HepG2 (cell line): ENCODE data around the gene TPX2. TPM values are rescaled to one million over a fixed set of nuclear protein-coding genes. Genes with fewer than 3 reads are reported as not detected.

Source experiments
- E2F2 ChIP-seq: sonication (generic); formaldehyde crosslinking; IDR thresholded peaks from 2 replicates; pipeline ENCODE4 v1.4.0; 2020; ENCODE audit warnings: missing genetic modification reagents, borderline replicate concordance
- HOXA5 ChIP-seq: sonication (generic); formaldehyde crosslinking; IDR thresholded peaks from 2 replicates; pipeline ENCODE4 v1.4.0; 2020; ENCODE audit warnings: missing genetic modification reagents
- KLF12 ChIP-seq: sonication (generic); formaldehyde crosslinking; IDR thresholded peaks from 2 replicates; pipeline ENCODE4 v1.4.0; 2020; ENCODE audit warnings: missing genetic modification reagents, borderline replicate concordance
- LCORL ChIP-seq, 2 experiments: fragments of 450-650 bp in 1 of 2; sonication (generic) in 1 of 2; formaldehyde crosslinking in 1 of 2; IDR thresholded peaks; 2 replicates each; pipeline versions ENCODE4 v1.5.0 to v1.6.1; 2017 to 2020; ENCODE audit warnings: antibody characterized with exemption in 1 of 2, missing genetic modification reagents in 1 of 2
- MED13 ChIP-seq: sonication (generic); formaldehyde crosslinking; IDR thresholded peaks from 2 replicates; pipeline ENCODE4 v1.5.0; 2020; ENCODE audit warnings: missing genetic modification reagents
- PCBP2 ChIP-seq: fragments of 200-400 bp; formaldehyde crosslinking; optimal IDR thresholded peaks from 2 replicates; pipeline ENCODE3; 2018; ENCODE audit warnings: low read length, low read depth; ENCODE audit not compliant: poor library complexity, severe bottlenecking
- STAT5B ChIP-seq: sonication (generic); formaldehyde crosslinking; IDR thresholded peaks from 2 replicates; pipeline ENCODE4 v1.4.0; 2020; ENCODE audit warnings: missing genetic modification reagents
- TCF7 ChIP-seq: sonication (generic); IDR thresholded peaks from 2 replicates; pipeline ENCODE4 v1.6.1; 2016; ENCODE audit warnings: antibody characterized with exemption, low read depth
- ZBTB14 ChIP-seq: sonication (generic); formaldehyde crosslinking; IDR thresholded peaks from 2 replicates; pipeline ENCODE4 v1.4.0; 2020; ENCODE audit warnings: missing genetic modification reagents
- ZBTB44 ChIP-seq: sonication (generic); formaldehyde crosslinking; IDR thresholded peaks from 2 replicates; pipeline ENCODE4 v1.4.0; 2020; ENCODE audit warnings: missing genetic modification reagents
- ZBTB7A ChIP-seq: sonication (generic); formaldehyde crosslinking; IDR thresholded peaks from 2 replicates; pipeline ENCODE4 v1.8.0; 2022; ENCODE audit warnings: mild to moderate bottlenecking, missing genetic modification reagents
- ZFP36 ChIP-seq: fragments of 150-350 bp; IDR thresholded peaks from 2 replicates; pipeline ENCODE4 v1.6.1; 2018; ENCODE audit warnings: borderline replicate concordance, low read length, low read depth; ENCODE audit not compliant: partially characterized antibody
- ZGPAT ChIP-seq: IDR thresholded peaks from 2 replicates; pipeline ENCODE4 v1.6.1; 2016; ENCODE audit warnings: mild to moderate bottlenecking
- ZNF143 ChIP-seq: sonication (generic); formaldehyde crosslinking; IDR thresholded peaks from 2 replicates; pipeline ENCODE4 v1.4.0; 2020; ENCODE audit warnings: missing genetic modification reagents
- ZNF382 ChIP-seq: sonication (generic); formaldehyde crosslinking; IDR thresholded peaks from 2 replicates; pipeline ENCODE4 v1.5.0; 2020; ENCODE audit warnings: missing genetic modification reagents, mild to moderate bottlenecking, borderline replicate concordance
- ZNF431 ChIP-seq: sonication (generic); formaldehyde crosslinking; IDR thresholded peaks from 2 replicates; pipeline ENCODE4 v1.9.0; 2022; ENCODE audit warnings: missing genetic modification reagents, low read depth, mild to moderate bottlenecking, borderline replicate concordance
- ZNF530 ChIP-seq: sonication (generic); formaldehyde crosslinking; IDR thresholded peaks from 2 replicates; pipeline ENCODE4 v1.5.0; 2020; ENCODE audit warnings: low read depth, mild to moderate bottlenecking, missing genetic modification reagents
- ZNF574 ChIP-seq: sonication (generic); formaldehyde crosslinking; IDR thresholded peaks from 2 replicates; pipeline ENCODE4 v1.4.0; 2020; ENCODE audit warnings: missing genetic modification reagents
- ZNF782 ChIP-seq: sonication (generic); formaldehyde crosslinking; IDR thresholded peaks from 2 replicates; pipeline ENCODE4 v1.4.0; 2020; ENCODE audit warnings: missing genetic modification reagents, mild to moderate bottlenecking, borderline replicate concordance
- ZNF816 ChIP-seq: sonication (generic); formaldehyde crosslinking; IDR thresholded peaks from 2 replicates; pipeline ENCODE4 v1.8.0; 2022; ENCODE audit warnings: missing genetic modification reagents, mild to moderate bottlenecking, borderline replicate concordance
- polyA plus RNA-seq, 8 experiments: library from polyadenylated mRNA; depleted of rRNA in 3 of 8; stranded (reverse) in 7 of 8; unstranded in 1 of 8; fragments of >200 nt; fragmentation: Illumina TruSeq in 4 of 8; extraction: Trizol in 4 of 8; gene quantifications; 2 replicates each; pipeline versions ENCODE4 v1.2.1 to v1.2.3, GENCODE V29; 2011 to 2016; ENCODE audit warnings: low read depth in 4 of 8, missing spikeins in 1 of 8, mixed read lengths in 1 of 8; ENCODE audit not compliant: insufficient read depth in 1 of 8
- total RNA-seq, 5 experiments: library from RNA; depleted of rRNA; stranded (reverse); fragments of >200 nt; fragmentation: Illumina TruSeq; extraction: Trizol; gene quantifications; 2 replicates each; pipeline ENCODE4 v1.2.3, GENCODE V29; 2016; ENCODE audit warnings: low read depth in 1 of 5

Gene TPX2
- total and polyA plus RNA-seq, 2 of the 13 experiments (the other 11 are each of a cell fraction or from before 2014, with no cell fraction given) = 34.3 to 124 TPM

GRCh38 chr20:31695849-31696804 lies 43.0 kb upstream of the TPX2 start (continued):
- TF ChIP-seq ZNF816 (CRISPR knock-in tag) (peak; percentile 69; the same call in 1 of the 2 replicates), ZNF574 (CRISPR knock-in tag) (peak; percentile 93), ZBTB44 (no peak), ZBTB7A (CRISPR knock-in tag) (peak; percentile 96), ZNF431 (CRISPR knock-in tag) (peak; percentile 94), ZNF382 (CRISPR knock-in tag) (no peak), ZFP36 (peak; percentile 62), TCF7 (peak; percentile 94), ZGPAT (CRISPR knock-in tag) (peak; percentile 100), E2F2 (no peak), MED13 (CRISPR knock-in tag) (peak; percentile 99), HOXA5 (CRISPR knock-in tag) (peak; percentile 95), ZBTB14 (CRISPR knock-in tag) (no peak), KLF12 (CRISPR knock-in tag) (0 out of 2 replicates have a peak, but pooled peaks have one; percentile 9), LCORL (IDR thresholded peaks at IDR 0.05) (peak; percentile 37; the same call in 1 of the 2 replicates), LCORL (CRISPR knock-in tag; IDR thresholded peaks at IDR 0.05) (peak; percentile 99), STAT5B (peak; percentile 60; the same call in 1 of the 2 replicates), ZNF143 (CRISPR knock-in tag) (peak; percentile 73), ZNF530 (CRISPR knock-in tag) (no peak), ZNF782 (CRISPR knock-in tag) (no peak), PCBP2 (peak; percentile 95)
